HG03280 (cell line): ENCODE results near the gene SLC35G6.
"Not testable (repeated sequence)": the region's sequence is repeated elsewhere in the genome, so short reads cannot be mapped to it uniquely, and the experiment has no call there.

Experiments
- ATAC-seq: cut with Tn5 transposase; IDR thresholded peaks from one replicate; pipeline ENCODE4 v1.9.1; 2021; ENCODE audit warnings: mild to moderate bottlenecking, moderate library complexity; ENCODE audit not compliant: unreplicated experiment

Gene SLC35G6

GRCh38 chr17:7459961-7460545 lies 21.2 kb upstream of the SLC35G6 start:
- ATAC-seq, result no peak

GRCh38 chr17:7460850-7461660 lies 20.2 kb upstream of the SLC35G6 start:
- ATAC-seq, result no peak

DNA sequence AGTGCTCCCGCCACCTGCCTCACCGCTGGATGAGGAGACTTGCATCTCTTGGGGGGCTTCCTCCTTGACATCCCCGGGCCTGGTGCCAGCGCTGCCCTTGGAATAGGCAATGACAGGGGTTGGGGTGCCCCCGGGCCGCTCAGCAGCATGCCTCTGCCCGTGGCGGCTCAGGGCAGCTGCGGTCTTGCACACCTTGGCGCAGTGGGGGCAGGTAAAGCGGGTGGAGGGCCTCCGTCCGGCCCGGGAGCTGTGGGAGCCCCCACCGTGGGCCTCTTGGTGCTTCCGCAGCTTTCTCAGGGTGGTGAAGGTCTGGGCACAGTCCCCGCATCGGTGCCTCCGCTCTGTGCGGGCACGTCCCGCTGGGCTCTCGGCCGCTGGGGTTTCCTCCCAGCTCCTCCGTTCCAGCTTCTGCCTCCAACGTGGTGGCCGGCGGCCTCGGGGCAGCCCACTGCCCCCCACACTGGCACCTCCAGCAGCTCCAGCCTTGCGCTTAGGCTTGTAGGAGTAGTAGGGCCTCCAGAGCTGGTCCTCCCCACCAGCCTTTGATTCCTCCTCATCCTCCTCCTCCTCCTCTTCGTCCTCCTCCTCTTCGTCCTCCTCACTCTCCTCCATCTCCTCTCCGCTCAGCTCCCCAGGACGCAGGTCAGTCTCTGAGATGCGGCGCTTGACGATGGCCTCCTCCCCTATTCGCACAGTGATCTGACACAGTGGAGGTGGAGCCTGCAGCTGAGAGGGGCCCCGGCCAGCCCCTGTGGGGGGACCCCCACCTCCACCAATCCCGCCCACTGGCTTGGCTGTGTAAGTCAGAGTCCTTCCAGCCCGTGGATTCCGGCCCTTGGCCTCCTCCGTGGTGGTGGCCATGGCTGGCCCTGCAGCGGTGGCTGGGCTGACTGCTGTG lies 18.5 kb upstream of the SLC35G6 start:
- no peak for ATAC-seq

DNA sequence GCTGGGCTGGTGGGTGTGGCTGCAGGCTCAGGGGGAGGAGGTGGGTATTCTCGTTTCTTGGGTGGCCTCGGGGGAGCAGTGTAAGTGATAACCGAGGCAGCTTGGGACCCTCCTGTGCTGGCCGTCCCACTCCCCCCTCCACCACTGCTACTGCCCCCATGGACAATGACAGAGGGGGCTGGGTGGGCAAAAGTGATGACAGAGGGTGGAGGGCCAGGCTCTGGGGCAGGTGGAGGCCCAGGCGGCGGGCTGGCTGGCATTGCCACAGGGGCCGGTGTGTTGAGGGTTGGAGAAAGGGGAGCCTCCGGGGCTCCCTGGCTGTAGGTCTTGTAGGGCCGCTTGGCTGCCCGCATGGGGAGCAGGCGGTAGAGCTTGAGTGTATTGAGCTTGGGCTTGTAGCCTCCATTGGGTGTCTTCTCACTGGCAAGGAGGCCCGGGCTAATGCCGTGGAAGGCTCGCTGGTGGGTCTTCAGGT lies 17.8 kb upstream of the SLC35G6 start:
- ATAC-seq, result no peak

DNA sequence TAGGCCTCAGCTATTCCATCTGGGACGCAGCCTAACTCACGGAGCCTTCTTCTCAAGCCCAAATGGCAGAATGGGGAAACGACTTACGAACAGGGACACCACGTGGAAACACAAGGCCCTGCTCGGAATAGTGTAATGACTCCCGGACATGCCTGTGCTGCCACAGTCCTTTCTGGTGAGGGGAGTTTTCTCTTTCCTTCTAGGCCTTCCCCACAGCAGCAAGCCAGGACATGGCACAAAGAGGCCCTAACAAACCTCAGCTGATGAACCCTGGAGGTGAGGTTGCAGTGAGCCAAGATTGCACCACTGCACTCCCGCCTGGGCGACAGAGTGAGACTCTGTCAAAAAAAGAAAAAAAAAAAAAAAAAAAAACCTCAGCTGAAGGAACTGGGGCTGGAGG lies 17.2 kb upstream of the SLC35G6 start:
- no peak for ATAC-seq

DNA sequence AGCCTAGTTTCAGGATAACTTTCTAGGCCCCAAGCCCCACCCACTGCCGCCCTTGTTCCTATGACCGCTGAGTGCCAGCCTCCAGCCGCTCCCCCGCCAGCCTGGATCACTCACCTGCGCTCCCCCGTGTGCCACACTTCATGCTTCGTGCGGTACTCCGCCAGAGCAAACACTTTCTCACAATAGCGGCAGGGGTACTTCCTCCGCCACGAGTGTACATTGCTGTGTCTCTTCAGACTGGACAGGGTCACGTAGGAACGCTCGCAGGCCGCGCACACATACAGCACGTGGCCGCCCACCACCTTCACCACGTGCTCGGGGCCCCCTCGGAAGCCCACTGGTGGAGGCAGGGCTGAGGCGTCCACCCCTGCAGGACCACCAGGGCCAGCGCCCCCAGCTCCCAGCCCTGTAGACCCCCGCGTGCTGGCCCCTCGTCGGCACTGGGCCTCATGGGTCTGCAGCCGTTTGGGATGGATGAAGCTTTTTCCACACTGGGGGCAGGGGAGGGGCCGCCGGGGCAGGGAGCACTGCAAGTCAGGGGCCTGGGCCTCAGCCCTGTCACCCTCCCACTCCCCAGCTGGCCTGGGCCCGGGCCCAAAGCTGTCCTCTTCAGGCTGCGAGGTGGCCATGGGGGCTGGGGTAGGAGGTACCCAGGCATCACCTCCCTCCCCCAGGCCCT lies 15.5 kb upstream of the SLC35G6 start:
- no peak for ATAC-seq

DNA sequence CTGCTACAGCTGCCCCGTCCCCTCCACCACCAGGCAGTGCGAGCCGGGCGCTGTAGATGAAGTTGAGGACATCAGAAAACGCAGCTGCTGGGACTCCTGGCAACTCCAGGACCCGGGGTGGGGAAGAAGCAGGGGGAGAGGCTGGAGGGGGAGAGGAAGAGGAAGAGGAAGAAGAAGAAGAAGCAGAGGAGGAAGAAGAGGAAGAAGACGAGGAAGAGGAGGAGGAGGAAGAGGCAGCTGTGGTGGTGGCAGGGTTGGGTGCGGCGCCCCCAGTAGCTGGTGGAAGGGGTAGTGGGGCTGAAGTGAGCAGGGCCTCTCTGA lies 15.0 kb upstream of the SLC35G6 start:
- no peak for ATAC-seq

GRCh38 chr17:7466639-7467341 lies 14.5 kb upstream of the SLC35G6 start:
- ATAC-seq, result no peak

DNA sequence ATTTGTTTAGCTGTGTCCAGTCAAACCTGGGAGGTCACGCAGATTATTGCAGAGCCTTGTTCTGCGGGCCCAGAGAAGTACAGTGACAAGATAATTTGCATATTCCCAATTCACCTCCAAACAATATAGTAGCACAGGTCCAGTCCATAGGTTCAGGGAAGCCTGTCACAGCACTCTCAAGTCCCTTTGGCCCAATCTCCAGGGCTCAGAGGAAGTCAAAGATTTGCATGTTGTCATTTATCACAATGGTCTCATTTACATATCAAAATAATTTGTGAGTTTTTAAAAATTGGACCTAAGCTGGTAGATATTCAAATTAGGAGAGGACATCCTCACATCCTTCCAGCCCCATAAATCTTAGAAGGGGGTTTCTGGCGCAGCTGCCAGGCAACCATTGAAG lies 13.7 kb upstream of the SLC35G6 start:
- ATAC-seq, result no peak

GRCh38 chr17:7468290-7468689 lies 13.0 kb upstream of the SLC35G6 start:
- ATAC-seq, result no peak

GRCh38 chr17:7468804-7469389 lies 12.3 kb upstream of the SLC35G6 start:
- ATAC-seq, result no peak

- ATAC-seq, result not testable (repeated sequence)
Measured at GRCh38 chr17:7469843-7470242, 11.4 kb upstream of the SLC35G6 start.

DNA sequence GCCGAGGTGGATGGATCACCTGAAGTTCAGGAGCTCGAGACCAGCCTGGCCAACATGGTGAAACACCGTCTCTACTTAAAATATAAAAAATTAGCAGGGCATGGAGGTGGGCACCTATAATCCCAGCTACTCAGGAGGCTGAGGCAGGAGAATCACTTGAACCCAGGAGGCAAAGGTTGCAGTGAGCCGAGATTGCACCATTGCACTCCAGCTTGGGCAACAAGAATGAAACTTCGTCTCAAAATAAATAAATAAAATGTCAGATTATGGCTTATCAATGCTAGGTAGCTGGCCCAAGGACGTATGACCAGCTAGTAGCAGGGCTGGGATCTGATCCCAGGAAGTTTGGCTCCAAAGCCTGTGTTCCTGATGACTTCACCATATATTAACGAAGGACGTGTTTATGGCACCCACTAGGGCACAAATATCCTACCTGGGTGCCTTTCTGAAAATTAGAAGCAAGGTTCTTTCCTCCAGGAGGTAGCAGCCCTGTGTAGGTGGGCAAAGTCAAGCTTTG lies 10.7 kb upstream of the SLC35G6 start:
- ATAC-seq, result not testable (repeated sequence)

DNA sequence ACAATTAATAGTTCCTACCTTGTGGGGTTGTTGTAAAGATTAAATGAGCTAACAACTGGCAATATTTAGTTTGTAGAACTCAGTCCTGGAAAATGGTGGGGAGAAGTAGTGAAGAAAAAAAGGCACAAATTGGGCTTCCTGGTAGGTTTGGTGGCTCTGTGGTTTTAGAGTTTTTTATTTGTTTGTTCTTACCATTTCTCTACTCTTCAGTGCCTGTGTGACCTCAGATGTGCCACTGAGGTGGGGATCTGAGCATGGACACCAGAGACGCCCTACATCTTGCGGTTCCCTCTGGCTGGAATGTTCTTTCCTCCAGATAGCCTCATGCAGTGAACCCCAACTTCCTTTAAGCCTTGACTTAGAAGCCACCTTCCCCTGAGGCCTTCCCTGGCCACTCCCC lies 9.5 kb upstream of the SLC35G6 start:
- no peak for ATAC-seq

DNA sequence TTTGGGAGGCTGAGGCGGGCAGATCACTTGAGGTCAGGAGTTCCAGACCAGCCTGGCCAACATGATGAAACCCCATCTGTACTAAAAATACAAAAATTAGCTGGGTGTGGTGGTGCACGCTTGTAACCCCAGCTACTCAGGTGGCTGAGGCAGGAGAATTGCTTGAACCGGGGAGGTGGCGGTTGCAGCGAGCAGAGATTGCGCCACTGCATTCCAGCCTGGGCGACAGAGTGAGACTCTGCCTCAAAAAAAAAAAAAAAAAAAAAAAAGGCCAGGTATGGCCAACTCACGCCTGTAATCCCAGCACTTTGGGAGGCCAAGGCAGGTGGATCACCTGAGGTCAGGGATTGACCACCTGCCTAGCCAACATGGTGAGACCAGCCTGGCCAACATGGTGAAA lies 6.5 kb upstream of the SLC35G6 start:
- not testable (repeated sequence) for ATAC-seq

GRCh38 chr17:7475764-7476422 lies 5.4 kb upstream of the SLC35G6 start:
- ATAC-seq, result no peak

DNA sequence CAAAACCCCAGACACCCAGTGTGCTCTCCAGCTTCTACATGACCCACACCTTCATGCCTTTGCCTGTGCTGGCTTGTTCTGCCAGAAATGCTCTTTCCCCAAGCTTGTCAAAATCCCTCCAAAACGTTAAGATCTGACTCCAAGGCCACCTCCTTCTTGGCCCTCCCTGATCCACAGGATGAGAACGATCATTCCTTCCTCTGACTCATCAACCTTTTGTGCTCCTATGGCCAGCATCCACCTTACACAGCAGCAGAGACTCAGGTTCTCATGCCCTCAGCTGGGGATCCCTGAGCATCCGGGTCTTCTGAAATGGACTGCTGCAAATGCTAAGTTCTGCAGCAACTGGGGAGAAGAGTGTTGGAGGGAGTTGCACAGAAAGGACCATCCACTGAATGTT lies 4.8 kb upstream of the SLC35G6 start:
- no peak for ATAC-seq

- ATAC-seq, result no peak
Measured at GRCh38 chr17:7476951-7477350, 4.3 kb upstream of the SLC35G6 start.
